ENCODE data around the gene PPARG.

DNA sequence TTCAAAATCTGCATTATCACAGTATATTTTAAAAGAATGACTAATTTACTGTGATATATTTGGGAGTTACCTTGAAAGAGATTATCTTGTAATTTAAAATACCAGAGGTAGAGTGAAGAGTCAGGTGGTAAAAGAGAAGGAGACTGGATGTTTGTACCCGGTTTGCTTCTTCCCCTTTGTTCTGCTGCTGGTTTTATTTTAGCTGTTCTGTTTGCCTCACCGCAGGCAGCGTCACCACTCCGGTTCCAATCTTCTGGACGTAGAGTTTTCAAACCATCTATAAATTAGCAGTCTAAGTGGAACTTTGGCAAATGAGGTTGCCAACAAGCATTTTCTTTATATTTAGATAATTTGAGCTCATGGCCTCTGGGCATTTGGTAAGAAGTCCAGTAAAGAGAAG is 38.2 kb downstream of the PPARG start:
- TF ChIP-seq ZMYM3 (CRISPR knock-in tag; IDR thresholded peaks at IDR 0.05) (no peak), RBM39 (IDR thresholded peaks at IDR 0.05; ENCODE audit: low read depth, low read length, poor library complexity, severe bottlenecking) (no peak), POLR2G (IDR thresholded peaks at IDR 0.05; ENCODE audit: low read depth, low read length) (no peak), FOXP1 (IDR thresholded peaks at IDR 0.05) (no peak), FOXP1 (CRISPR knock-in tag; IDR thresholded peaks at IDR 0.05) (no peak), TP53 (CRISPR knock-in tag; conservative IDR thresholded peaks at IDR 0.05) (no peak), FOXK2 (IDR thresholded peaks at IDR 0.05) (no peak), ELF4 (CRISPR knock-in tag; IDR thresholded peaks at IDR 0.05; ENCODE audit: borderline replicate concordance) (no peak)
- TF ChIP-seq, protein P1, sequence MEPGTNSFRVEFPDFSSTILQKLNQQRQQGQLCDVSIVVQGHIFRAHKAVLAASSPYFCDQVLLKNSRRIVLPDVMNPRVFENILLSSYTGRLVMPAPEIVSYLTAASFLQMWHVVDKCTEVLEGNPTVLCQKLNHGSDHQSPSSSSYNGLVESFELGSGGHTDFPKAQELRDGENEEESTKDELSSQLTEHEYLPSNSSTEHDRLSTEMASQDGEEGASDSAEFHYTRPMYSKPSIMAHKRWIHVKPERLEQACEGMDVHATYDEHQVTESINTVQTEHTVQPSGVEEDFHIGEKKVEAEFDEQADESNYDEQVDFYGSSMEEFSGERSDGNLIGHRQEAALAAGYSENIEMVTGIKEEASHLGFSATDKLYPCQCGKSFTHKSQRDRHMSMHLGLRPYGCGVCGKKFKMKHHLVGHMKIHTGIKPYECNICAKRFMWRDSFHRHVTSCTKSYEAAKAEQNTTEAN (CRISPR knock-in tag; conservative IDR thresholded peaks at IDR 0.05) = no peak
- TF ChIP-seq, protein P2, sequence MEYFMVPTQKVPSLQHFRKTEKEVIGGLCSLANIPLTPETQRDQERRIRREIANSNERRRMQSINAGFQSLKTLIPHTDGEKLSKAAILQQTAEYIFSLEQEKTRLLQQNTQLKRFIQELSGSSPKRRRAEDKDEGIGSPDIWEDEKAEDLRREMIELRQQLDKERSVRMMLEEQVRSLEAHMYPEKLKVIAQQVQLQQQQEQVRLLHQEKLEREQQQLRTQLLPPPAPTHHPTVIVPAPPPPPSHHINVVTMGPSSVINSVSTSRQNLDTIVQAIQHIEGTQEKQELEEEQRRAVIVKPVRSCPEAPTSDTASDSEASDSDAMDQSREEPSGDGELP (IDR thresholded peaks at IDR 0.05; ENCODE audit: borderline replicate concordance, low read depth) = no peak
- TF ChIP-seq, protein P3, sequence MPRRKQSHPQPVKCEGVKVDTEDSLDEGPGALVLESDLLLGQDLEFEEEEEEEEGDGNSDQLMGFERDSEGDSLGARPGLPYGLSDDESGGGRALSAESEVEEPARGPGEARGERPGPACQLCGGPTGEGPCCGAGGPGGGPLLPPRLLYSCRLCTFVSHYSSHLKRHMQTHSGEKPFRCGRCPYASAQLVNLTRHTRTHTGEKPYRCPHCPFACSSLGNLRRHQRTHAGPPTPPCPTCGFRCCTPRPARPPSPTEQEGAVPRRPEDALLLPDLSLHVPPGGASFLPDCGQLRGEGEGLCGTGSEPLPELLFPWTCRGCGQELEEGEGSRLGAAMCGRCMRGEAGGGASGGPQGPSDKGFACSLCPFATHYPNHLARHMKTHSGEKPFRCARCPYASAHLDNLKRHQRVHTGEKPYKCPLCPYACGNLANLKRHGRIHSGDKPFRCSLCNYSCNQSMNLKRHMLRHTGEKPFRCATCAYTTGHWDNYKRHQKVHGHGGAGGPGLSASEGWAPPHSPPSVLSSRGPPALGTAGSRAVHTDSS (CRISPR knock-in tag; conservative IDR thresholded peaks at IDR 0.05) = no peak

Measured in HepG2 (cell line).